ENCODE measurements around the gene RIMKLB. TPM values are rescaled to one million over a fixed set of nuclear protein-coding genes. Genes with fewer than 3 reads are reported as not detected.

The RIMKLB gene
- total RNA-seq, 4 donors from 2014 or later, result 36.5 to 49.7 (median 43.5) TPM

DNA sequence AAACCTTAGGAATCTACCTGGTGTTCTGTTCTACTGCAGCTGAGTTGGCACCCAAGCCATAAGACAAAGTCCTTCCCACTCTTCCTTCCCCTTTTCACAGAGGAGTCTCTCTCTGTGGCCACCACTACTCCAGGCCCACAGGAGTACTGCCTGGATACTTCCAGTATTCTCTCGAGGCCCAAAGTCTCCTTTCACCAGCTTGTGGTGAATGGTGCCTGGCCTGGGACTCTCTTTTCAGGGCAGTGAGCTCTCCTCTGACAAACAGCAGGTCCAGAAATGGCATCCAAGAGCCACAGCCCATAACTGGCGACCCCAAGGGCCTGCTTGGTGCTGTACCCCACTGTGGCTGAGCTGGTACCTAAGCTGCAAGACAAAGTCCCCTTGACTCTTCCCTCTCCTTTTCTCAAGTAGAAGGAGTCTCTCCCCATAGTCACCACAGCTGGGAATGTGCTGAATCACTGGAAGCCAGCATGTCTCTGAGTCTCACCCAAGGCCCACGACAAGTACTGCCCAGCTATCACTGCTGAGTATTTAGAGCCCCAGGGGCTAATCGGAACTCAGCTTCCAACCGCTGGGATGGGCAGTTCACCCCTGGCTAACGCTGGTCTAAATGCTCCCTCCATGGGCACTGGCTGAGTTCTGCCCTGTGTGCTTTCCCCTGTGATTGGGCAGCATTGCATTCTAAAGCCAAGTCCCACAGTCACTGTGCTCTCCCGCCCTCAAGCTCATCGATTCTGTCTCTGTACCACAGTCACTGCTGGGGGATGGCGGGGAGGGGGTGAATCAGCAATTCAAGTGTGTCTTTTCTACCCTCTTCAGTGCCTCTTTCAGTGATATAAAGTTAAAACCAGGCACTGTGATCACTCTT, 130.7 kb downstream of the RIMKLB start:
- Histone ChIP-seq H3K9me3 (no peaks in the 10 kb centered on the region), H3K4me1 (peaks cover 0 to 5% (median 0%) of the 10 kb centered on the region in 3 donors), H3K27ac (no peak overlapping the region), H3K4me3 (no peak overlapping the region), H3K36me3 (no peaks in the 10 kb centered on the region), H3K27me3 (no peaks in the 10 kb centered on the region)
- ATAC-seq, result no peak
- TF ChIP-seq, protein P1, sequence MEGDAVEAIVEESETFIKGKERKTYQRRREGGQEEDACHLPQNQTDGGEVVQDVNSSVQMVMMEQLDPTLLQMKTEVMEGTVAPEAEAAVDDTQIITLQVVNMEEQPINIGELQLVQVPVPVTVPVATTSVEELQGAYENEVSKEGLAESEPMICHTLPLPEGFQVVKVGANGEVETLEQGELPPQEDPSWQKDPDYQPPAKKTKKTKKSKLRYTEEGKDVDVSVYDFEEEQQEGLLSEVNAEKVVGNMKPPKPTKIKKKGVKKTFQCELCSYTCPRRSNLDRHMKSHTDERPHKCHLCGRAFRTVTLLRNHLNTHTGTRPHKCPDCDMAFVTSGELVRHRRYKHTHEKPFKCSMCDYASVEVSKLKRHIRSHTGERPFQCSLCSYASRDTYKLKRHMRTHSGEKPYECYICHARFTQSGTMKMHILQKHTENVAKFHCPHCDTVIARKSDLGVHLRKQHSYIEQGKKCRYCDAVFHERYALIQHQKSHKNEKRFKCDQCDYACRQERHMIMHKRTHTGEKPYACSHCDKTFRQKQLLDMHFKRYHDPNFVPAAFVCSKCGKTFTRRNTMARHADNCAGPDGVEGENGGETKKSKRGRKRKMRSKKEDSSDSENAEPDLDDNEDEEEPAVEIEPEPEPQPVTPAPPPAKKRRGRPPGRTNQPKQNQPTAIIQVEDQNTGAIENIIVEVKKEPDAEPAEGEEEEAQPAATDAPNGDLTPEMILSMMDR (IDR thresholded peaks at IDR 0.05), result no peak
- no peak for TF ChIP-seq EP300 (IDR thresholded peaks at IDR 0.05)
- no peak for TF ChIP-seq POLR2AphosphoS5 (IDR thresholded peaks at IDR 0.05)
- whole genome bisulfite sequencing, 2 donors (ENCODE audit: low coverage in 1 of 2), result 81% methylated on average over 8 of the region's 9 CpGs; no CpG with 5 or more reads in 1 of the 2 donors

DNA sequence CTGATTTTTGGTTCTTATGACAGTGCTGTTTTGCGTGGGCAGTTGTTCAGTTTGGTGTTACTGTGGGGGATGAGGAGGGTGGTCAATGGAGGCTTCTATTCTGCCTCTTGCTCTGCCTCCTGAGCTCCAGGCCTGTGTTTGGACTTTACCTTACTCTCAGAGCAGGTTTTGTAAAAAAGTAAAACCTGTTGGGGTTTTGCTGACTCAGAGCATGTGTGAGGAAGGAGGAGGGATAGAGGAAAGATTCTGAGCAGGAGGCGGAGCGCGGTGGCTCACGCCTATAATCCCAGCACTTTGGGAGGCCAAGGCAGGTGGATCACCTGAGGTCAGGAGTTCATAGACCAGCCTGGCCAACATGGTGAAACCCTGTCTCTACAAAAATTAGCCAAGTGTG, 131.3 kb downstream of the RIMKLB start:
- Histone ChIP-seq H3K27ac (no peak overlapping the region), H3K36me3 (no peaks in the 10 kb centered on the region), H3K4me1 (no peaks in the 10 kb centered on the region), H3K4me3 (no peak overlapping the region), H3K27me3 (no peaks in the 10 kb centered on the region), H3K9me3 (no peaks in the 10 kb centered on the region)
- TF ChIP-seq EP300 (IDR thresholded peaks at IDR 0.05) (no peak), POLR2A (IDR thresholded peaks at IDR 0.05) (no peak), POLR2AphosphoS5 (IDR thresholded peaks at IDR 0.05) (no peak)
- TF ChIP-seq, protein P1 (IDR thresholded peaks at IDR 0.05), result no peak
- no peak for ATAC-seq
- WGBS, 2 donors (ENCODE audit: low coverage in 1 of 2), result no CpG with 5 or more reads among the region's 5 CpGs

DNA sequence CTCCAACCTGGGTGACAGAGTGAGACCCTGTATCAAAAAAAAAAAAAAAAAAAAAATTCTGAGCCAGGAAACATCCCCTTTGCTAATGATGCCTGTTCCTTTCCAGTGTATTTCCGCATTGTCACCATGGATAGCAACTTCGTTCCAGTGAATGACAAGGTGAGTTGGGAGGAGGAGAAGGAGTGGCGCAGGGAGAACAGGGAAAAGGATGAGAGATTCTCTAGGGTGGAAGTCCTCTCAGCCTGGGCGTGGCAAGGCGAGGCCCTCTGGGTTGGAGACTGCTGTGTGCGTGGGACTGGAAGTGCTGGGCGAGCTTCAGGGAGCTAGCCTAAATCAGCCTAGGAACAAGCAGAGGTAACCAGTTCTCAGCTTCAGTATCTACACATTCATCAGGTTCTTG, 131.8 kb downstream of the RIMKLB start:
- ATAC-seq, result no peak
- H3K9me3 ChIP-seq, result no peaks in the 10 kb centered on the region

DNA sequence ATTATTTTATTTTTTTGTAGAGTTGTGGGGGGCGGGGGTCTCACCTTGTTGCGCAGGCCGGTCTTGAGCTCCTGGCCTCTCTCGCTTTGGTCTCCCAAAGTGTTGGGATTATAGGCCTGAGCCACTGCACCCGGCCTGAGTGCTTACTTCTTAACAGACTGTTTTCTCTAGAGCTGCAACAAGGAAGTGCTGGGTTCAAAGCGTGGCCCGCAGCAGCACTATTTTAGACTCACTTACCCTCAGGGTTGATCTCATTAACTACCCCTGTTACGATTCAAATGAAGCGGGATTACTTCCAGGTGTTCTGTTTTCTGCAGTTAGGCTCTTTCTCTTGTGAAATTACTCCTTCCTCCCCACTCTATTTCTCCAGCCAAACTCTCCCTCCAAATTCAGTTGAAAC, 133.3 kb downstream of the RIMKLB start:
- no peak overlapping the region for H3K27ac ChIP-seq
- no peak for TF ChIP-seq EP300 (IDR thresholded peaks at IDR 0.05)
- TF ChIP-seq POLR2A (IDR thresholded peaks at IDR 0.05), result no peak
- TF ChIP-seq, protein P1 (IDR thresholded peaks at IDR 0.05), result no peak
- TF ChIP-seq POLR2AphosphoS5 (IDR thresholded peaks at IDR 0.05), result no peak
- ATAC-seq, result no peak
- H3K27me3 ChIP-seq, result no peaks in the 10 kb centered on the region
- H3K4me3 ChIP-seq, result no peak overlapping the region
- 86 to 93% methylated on average over 4 to 5 of the region's 9 CpGs for WGBS, 2 donors (ENCODE audit: low coverage in 1 of 2)
- H3K9me3 ChIP-seq, result no peaks in the 10 kb centered on the region
- H3K36me3 ChIP-seq, result no peaks in the 10 kb centered on the region
- no peaks in the 10 kb centered on the region for H3K4me1 ChIP-seq

More for the DNA sequence above, 131.8 kb downstream of the RIMKLB start:
- 89 to 91% methylated on average over 4 to 7 of the region's 7 CpGs for WGBS, 2 donors (ENCODE audit: low coverage in 1 of 2)
- Histone ChIP-seq H3K27ac (no peak overlapping the region), H3K27me3 (no peaks in the 10 kb centered on the region), H3K36me3 (no peaks in the 10 kb centered on the region), H3K4me3 (no peak overlapping the region), H3K4me1 (no peaks in the 10 kb centered on the region)
- TF ChIP-seq POLR2A (IDR thresholded peaks at IDR 0.05) (no peak), EP300 (IDR thresholded peaks at IDR 0.05) (no peak), POLR2AphosphoS5 (IDR thresholded peaks at IDR 0.05) (no peak)
- TF ChIP-seq, protein P1 (IDR thresholded peaks at IDR 0.05), result no peak

DNA sequence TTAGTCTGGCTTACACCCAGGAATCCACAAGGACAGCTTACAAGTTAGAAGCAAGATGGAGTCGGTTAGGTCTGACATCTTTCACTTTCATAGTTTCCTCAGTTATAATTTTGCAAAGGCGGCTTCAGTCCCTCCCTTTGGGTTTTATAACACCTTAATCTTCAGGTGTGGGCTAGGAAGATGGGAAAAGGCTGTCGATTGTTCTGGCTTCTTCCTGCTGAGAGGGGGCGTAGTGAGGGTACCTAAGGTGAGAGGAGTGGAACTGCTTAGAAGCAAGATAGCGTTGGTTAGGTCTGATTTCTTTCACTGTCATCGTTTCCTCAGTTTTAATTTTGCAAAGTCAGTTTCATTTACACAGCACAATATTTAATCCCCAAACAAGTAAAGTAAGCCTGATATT, 134.7 kb downstream of the RIMKLB start:
- 83 to 94% methylated on average over 6 of the region's 6 CpGs for WGBS, 2 donors (ENCODE audit: low coverage in 1 of 2)
- Histone ChIP-seq H3K4me3 (no peak overlapping the region), H3K27ac (no peak overlapping the region), H3K36me3 (no peaks in the 10 kb centered on the region), H3K27me3 (no peaks in the 10 kb centered on the region), H3K4me1 (no peaks in the 10 kb centered on the region), H3K9me3 (no peaks in the 10 kb centered on the region)
- no peak for ATAC-seq
- no peak for TF ChIP-seq POLR2A (IDR thresholded peaks at IDR 0.05)
- no peak for TF ChIP-seq POLR2AphosphoS5 (IDR thresholded peaks at IDR 0.05)
- TF ChIP-seq, protein P1 (IDR thresholded peaks at IDR 0.05), result no peak
- TF ChIP-seq EP300 (IDR thresholded peaks at IDR 0.05), result no peak
